Thyroid gland (tissue), 4 donors: ENCODE data around the gene NPSR1. TPM values are rescaled to one million over a fixed set of nuclear protein-coding genes. Genes with fewer than 3 reads are reported as not detected.

Experiments
- DNase-seq, 2 donors: peaks; one replicate each; pipeline ENCODE4 v3.0.0-alpha.2; 2019
- H3K27ac ChIP-seq, 3 donors: fragments of 200-600 bp; sonication (generic); 1 replicate in 2 of 3; 2 replicates in 1 of 3; pipeline ENCODE4 v1.5.1; 2016 to 2019; ENCODE audit warnings: mild to moderate bottlenecking in 1 of 3, moderate library complexity in 1 of 3
- H3K27me3 ChIP-seq: fragments of 200-600 bp; sonication (generic); one replicate; pipeline ENCODE4 v1.5.1; 2019
- H3K36me3 ChIP-seq, 2 donors: fragments of 200-600 bp; sonication (generic); one replicate each; pipeline ENCODE4 v1.5.1; 2016 to 2019
- H3K4me1 ChIP-seq, 2 donors: fragments of 200-600 bp; sonication (generic); one replicate each; pipeline ENCODE4 v1.5.1; 2017 to 2019
- H3K4me3 ChIP-seq, 3 donors: fragments of 200-600 bp; sonication (generic); replicated peaks in 1 of 3; 1 replicate in 2 of 3; 2 replicates in 1 of 3; pipeline ENCODE4 v1.5.1; 2016; ENCODE audit warnings: mild to moderate bottlenecking in 1 of 3
- H3K9me3 ChIP-seq: fragments of 200-600 bp; sonication (generic); one replicate; pipeline ENCODE4 v1.5.1; 2017
- POLR2A ChIP-seq, 2 donors: fragments of 450-650 bp; IDR thresholded peaks; one replicate each; pipeline ENCODE4 v1.6.1; 2017; ENCODE audit warnings: antibody characterized with exemption in 2 of 2, mild to moderate bottlenecking in 2 of 2, moderate library complexity in 1 of 2
- WGBS, 2 donors: methylation state at CpG; one replicate each; pipeline ENCODE4 v1.1.5; 2017; 5-methylcytosine and 5-hydroxymethylcytosine counted together
- intact Hi-C: fragments of 100-400 bp; cut with DNase I; formaldehyde crosslinking; loops from one replicate; pipeline ENCODE4 v1.15.1; 2023
- total RNA-seq, 4 donors: library from RNA; depleted of rRNA; stranded (reverse); fragments of >200 nt; gene quantifications; one replicate each; pipeline ENCODE4 v1.2.3, GENCODE V29; 2016
- TF ChIP-seq, protein P1 (sequence below), 6 experiments: fragments of 200-600 bp in 3 of 6; fragments of 450-650 bp in 3 of 6; sonication (generic) in 3 of 6; IDR thresholded peaks; one replicate each; pipeline ENCODE4 v1.5.1; 2016 to 2019; ENCODE audit warnings: antibody characterized with exemption in 6 of 6, mild to moderate bottlenecking in 2 of 6, inconsistent platforms in 1 of 6, moderate library complexity in 1 of 6

NPSR1 gene
- total RNA-seq, 4 donors from 2014 or later: not detected

DNA sequence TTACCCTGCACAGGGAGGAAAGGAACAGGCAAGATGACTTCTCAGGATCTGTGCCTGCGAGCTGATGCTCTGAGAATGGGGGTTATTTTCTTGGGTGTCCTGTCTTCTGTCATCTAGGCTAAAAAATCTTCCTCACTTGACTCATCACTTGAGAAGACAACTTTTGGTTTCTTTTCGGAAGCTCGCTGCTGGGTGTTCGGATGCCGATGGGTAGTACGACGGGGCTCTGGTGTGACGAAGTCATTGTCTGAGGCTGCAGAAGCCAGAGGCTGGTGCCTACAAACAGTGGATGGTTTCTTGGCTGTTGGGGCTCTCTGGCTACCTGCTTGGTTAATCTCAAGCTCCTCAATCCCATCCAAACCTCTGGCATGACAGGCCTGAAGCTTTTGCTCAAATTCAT lies 92.2 kb downstream of the NPSR1 start:
- Histone ChIP-seq H3K4me3 (no peak overlapping the region), H3K9me3 (no peaks in the 10 kb centered on the region), H3K4me1 (no peaks in the 10 kb centered on the region), H3K36me3 (no peaks in the 10 kb centered on the region), H3K27me3 (no peaks in the 10 kb centered on the region), H3K27ac (no peak overlapping the region)
- DNase-seq: no peak
- TF ChIP-seq, protein P1, sequence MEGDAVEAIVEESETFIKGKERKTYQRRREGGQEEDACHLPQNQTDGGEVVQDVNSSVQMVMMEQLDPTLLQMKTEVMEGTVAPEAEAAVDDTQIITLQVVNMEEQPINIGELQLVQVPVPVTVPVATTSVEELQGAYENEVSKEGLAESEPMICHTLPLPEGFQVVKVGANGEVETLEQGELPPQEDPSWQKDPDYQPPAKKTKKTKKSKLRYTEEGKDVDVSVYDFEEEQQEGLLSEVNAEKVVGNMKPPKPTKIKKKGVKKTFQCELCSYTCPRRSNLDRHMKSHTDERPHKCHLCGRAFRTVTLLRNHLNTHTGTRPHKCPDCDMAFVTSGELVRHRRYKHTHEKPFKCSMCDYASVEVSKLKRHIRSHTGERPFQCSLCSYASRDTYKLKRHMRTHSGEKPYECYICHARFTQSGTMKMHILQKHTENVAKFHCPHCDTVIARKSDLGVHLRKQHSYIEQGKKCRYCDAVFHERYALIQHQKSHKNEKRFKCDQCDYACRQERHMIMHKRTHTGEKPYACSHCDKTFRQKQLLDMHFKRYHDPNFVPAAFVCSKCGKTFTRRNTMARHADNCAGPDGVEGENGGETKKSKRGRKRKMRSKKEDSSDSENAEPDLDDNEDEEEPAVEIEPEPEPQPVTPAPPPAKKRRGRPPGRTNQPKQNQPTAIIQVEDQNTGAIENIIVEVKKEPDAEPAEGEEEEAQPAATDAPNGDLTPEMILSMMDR (IDR thresholded peaks at IDR 0.05): no peak
- TF ChIP-seq POLR2A (IDR thresholded peaks at IDR 0.05): no peak
- 95 to 98% methylated on average over 8 of the region's 8 CpGs for whole genome bisulfite sequencing, 2 donors
- intact Hi-C loops: no loop called here

DNA sequence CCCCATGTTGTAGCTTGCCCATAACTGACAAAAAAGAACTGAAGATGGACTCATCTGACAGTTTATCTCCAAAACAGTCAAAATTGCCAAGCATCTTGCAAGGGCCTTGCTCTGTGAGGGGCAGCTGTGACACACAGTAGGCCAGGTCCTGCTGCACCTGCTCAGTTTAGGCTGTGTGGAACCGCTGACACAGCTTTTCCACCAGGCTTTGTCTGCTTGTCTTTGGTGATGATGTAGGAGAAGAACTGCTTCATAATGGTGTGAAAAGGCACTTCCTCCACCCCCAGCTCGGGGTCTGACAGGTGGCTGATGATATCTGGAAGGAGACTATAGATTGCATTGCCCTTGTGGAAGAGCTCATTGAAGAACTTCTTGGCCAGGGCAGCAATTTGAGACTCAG lies 92.6 kb downstream of the NPSR1 start:
- Histone ChIP-seq H3K4me3 (no peak overlapping the region), H3K27me3 (no peaks in the 10 kb centered on the region), H3K9me3 (no peaks in the 10 kb centered on the region), H3K36me3 (no peaks in the 10 kb centered on the region), H3K27ac (no peak overlapping the region), H3K4me1 (no peaks in the 10 kb centered on the region)
- TF ChIP-seq, protein P1 (IDR thresholded peaks at IDR 0.05): no peak
- TF ChIP-seq POLR2A (IDR thresholded peaks at IDR 0.05): no peak
- no peak for DNase-seq
- 81 to 86% methylated on average over 2 of the region's 2 CpGs for WGBS, 2 donors
- intact Hi-C loops: no loop called here

DNA sequence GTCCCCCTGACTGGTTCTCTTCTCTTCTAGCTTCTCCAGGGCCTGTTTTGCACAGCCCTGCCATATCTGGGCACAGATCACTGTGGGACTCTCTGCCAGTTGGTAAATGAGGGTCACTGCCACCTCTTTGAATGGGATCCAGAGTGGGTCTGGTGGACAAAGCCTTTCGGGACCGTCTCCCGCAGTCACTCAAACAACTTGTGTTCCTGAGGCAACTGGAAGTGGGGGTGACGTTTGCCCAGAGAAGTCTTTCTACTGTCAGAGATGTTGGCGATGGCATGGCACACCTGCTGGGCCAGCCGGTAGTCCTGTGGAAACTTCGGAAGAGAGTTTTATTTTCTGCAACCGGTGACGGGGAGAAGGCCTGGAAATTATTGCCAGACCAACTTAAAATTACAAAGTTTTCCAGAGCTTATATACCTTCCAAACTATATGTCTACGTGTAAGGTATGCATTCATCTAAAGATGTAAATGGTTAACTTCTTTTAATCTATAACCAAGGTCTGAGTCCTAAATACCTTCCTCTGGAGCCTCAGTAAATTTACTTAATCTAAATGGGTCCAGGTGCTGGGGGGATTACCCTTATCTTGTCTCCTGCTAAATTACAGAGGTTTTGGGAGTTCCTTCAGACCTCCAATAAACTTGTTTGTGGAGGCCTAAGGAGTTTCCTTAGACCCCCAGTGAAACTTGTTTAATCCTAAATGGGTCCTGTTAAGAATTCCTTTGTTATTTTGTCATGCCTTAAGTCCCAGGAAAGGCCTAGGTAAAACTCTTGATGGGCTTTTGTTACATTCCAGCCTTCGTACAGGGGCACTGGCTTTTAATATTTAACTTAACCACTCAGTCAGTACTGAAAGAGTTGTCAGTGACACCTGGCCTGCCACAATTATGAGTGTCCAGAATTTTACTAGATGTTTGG lies 94.0 kb downstream of the NPSR1 start:
- intact Hi-C loops: no loop called here
- WGBS, 2 donors: 79 to 85% methylated on average over 7 to 11 of the region's 11 CpGs
- H3K4me3 ChIP-seq: no peak overlapping the region
- H3K9me3 ChIP-seq: no peaks in the 10 kb centered on the region
- no peak for DNase-seq
- no peaks in the 10 kb centered on the region for H3K4me1 ChIP-seq
- no peaks in the 10 kb centered on the region for H3K27me3 ChIP-seq
- H3K27ac ChIP-seq: no peak overlapping the region
- TF ChIP-seq, protein P1 (IDR thresholded peaks at IDR 0.05): no peak
- no peak for TF ChIP-seq POLR2A (IDR thresholded peaks at IDR 0.05)
- no peaks in the 10 kb centered on the region for H3K36me3 ChIP-seq

DNA sequence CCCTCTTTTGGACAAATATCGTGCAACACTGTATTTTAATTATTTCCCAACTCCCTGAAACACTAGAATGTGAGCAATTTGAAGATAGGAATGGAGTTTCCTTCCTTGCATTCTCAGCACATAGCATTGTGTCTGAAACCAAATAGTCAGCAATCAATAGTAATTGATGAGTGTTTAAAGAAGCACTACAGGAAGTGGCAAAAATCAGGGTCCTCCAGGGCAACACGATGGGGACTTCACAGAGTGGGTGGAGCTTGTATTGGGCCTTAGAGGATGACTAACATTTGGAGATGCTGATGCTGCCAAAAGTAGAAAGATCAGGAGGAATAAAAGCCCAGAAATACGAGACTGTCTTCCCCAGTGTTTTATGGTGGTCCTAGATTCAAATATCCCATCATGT lies 94.9 kb downstream of the NPSR1 start:
- intact Hi-C loops: no loop called here
- no peak overlapping the region for H3K4me3 ChIP-seq
- H3K36me3 ChIP-seq: no peaks in the 10 kb centered on the region
- DNase-seq: no peak
- no peaks in the 10 kb centered on the region for H3K27me3 ChIP-seq
- H3K4me1 ChIP-seq: no peaks in the 10 kb centered on the region
- WGBS, 2 donors: 40 to 41% methylated on average over 3 of the region's 3 CpGs
- TF ChIP-seq, protein P1 (IDR thresholded peaks at IDR 0.05): no peak
- no peak for TF ChIP-seq POLR2A (IDR thresholded peaks at IDR 0.05)
- H3K9me3 ChIP-seq: no peaks in the 10 kb centered on the region
- no peak overlapping the region for H3K27ac ChIP-seq

DNA sequence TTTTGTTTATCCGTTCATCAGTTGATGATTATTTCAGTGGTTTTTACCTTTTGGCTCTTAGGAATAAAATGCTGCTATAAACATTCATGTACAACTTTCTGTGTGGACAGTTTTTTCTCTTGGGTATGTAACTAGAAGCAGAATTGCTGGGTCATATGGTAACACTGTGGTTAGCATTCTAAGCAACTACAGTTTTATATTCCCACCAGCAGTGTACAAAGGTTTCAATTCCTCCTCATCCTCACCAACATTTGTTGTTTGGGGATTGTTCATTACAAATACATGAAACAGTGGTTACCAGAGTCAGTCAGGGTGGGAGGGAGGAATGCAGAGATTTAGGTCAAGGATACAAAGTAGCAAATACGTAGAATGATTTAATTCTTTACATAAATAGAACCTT lies 97.0 kb downstream of the NPSR1 start:
- intact Hi-C loops: no loop called here
- 86 to 92% methylated on average over 2 of the region's 2 CpGs for WGBS, 2 donors
- no peak for TF ChIP-seq POLR2A (IDR thresholded peaks at IDR 0.05)
- TF ChIP-seq, protein P1 (IDR thresholded peaks at IDR 0.05): no peak
- no peaks in the 10 kb centered on the region for H3K9me3 ChIP-seq
- H3K4me3 ChIP-seq: no peak overlapping the region
- no peaks in the 10 kb centered on the region for H3K36me3 ChIP-seq
- no peaks in the 10 kb centered on the region for H3K27me3 ChIP-seq
- H3K4me1 ChIP-seq: no peaks in the 10 kb centered on the region
- no peak for DNase-seq
- no peak overlapping the region for H3K27ac ChIP-seq
